NK-92 (cell line): ENCODE data around the gene WSB2.
"Not testable (repeated sequence)": the region's sequence is repeated elsewhere in the genome, so short reads cannot be mapped to it uniquely, and the experiment has no call there.

Source experiments
- DNase-seq: peaks from one replicate; lab custom pipeline; 2025; ENCODE audit not compliant: unreplicated experiment; lab: John Stamatoyannopoulos, UW

Gene WSB2

GRCh38 chr12:118035190-118036041 is 25.6 kb downstream of the WSB2 start:
- DNase-seq: no peak

- DNase-seq: no peak
Observed at GRCh38 chr12:118034429-118035189, 26.4 kb downstream of the WSB2 start.

- DNase-seq: no peak
Observed at GRCh38 chr12:118033902-118034301, 27.1 kb downstream of the WSB2 start.

- no peak for DNase-seq
Observed at GRCh38 chr12:118033323-118033722, 27.7 kb downstream of the WSB2 start.

DNA sequence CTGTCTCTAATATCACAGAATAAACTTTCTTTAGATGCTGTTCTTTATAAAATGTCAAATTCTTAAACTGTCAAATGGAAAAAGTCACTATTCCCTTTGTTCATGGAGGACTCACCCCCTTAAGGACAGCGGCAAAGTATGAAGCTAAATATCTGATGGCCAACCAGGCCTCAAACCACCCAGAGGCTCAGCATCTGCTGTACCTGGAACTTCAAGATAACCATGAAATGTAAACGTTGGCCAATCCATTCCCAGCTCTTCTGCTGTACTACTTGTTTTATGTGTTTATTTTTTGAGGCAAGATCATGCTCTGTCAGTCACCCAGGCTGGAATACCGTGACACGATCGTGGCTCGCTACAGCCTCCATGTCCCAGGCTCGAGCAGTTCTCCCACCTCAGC is 28.8 kb downstream of the WSB2 start:
- DNase-seq: no peak

- DNase-seq: no peak
Observed at GRCh38 chr12:118029166-118029565, 31.8 kb downstream of the WSB2 start.

DNA sequence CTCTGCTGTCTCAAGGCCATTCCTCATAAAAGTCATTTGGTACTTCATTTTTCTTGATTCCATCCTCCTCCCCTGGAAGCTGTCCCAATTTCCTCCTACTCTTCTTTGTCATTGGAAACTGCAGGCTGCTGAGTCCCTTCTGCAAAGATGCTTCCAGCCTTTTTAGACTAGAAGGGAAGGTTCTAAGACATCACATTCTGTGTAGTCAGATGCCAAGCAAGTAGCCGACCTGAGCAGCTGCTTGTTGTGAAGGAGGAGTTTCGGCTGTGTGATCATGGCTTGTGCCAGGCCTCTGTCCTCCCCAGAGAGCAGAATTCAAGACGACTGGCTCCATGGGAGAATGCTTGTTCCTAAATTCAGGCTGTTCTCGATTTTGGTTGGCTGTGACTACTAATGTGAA is 35.8 kb downstream of the WSB2 start:
- DNase-seq: no peak

- no peak for DNase-seq
Observed at GRCh38 chr12:118023301-118023860, 37.6 kb downstream of the WSB2 start.

DNA sequence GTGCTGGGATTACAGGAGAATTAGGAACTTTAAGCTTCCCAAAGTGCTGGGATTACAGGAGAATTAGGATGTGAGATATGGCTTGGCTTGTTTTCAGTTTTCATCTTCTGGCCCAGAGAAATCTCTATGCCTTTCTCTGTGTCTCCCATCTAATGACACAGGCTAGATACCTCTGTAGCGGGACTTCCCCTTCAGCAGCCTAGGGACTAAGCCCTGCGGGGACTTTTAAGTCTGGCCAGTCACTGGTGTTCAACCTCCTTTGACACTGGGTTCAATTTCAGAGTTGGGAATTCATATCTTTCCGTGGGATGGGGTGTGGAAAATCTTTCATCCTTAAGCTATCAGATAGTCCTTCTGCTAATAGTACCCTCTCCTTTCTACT is 38.3 kb downstream of the WSB2 start:
- no peak for DNase-seq

DNA sequence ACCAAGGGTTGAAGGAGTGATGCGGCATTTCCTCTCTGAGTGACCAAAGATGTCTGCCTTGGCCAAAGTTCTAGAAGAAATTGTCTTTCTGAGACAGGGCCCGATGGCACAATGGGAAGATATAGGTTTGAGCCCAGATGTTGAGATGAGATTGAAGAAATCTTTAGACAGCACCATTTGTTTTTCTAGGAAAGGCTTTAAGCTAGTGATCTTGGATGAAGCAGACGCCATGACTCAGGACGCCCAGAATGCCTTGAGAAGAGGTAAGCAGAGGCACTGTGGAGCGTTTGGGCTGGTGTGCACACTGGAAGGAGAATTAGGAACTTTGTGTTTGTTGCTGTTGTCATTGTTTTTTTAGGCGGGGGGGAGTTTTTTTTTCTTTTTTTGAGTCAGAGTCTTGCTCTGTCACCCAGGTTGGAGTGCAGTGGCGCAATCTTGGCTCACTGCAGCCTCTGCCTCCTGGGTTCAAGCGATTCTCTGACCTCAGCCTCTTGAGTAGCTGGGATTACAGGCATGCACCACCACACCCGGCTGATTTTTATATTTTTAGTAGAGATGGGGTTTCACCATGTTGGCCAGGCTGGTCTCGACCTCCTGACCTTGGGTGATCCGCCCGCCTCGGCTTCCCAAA is 38.8 kb downstream of the WSB2 start:
- DNase-seq: not testable (repeated sequence)

DNA sequence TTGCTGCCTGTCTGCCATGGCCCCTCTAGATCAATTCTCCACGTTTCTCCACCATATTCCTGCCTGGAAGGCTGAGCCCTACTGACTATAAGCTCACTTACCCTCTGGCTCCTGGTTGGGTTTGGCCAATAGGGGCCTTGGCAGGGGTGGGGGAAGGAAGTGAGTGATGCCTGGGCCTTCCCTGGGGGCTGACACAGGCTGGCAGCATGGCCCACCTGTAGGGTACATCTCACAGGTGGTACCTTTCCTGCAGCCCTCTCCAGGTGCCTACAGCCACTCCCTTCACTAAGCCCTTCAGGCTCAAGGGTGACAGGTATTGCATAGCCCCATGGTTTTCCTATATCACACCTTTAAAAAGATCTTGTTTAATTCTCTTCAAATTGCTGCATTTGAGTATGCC is 40.9 kb downstream of the WSB2 start:
- DNase-seq: no peak

- DNase-seq: no peak
Observed at GRCh38 chr12:118017926-118018325, 43.1 kb downstream of the WSB2 start.

- DNase-seq: peak; percentile 85
Observed at GRCh38 chr12:118016424-118017264, 44.3 kb downstream of the WSB2 start, which contains the start of gene RFC5. Gene RFC5, plus strand, starts transcription at chr12:118016703. Its CDS starts 125 bp downstream, at chr12:118016828.

- no peak for DNase-seq
Observed at GRCh38 chr12:118015944-118016343, 45.0 kb downstream of the WSB2 start.

DNA sequence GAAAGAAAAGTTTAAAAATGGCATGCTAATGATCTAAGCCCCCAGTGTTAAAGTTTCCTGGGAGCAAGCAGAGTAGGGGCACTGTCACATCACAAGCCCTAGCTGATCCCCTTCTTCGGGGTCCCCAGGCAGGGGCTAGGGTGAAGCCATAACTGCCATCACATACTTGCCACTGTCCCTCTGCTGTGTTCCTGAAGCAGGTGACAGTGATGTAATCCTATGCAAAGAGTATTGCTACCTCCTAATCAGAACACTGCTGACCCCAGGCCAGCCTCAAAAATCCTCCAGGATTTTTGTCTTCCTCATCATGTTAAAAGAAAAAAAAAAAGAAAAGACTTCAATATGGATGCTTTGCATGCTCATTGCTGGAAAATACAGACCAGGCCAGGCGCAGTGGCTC is 45.7 kb downstream of the WSB2 start:
- no peak for DNase-seq

GRCh38 chr12:118013283-118013682 is 47.7 kb downstream of the WSB2 start:
- DNase-seq: no peak

DNA sequence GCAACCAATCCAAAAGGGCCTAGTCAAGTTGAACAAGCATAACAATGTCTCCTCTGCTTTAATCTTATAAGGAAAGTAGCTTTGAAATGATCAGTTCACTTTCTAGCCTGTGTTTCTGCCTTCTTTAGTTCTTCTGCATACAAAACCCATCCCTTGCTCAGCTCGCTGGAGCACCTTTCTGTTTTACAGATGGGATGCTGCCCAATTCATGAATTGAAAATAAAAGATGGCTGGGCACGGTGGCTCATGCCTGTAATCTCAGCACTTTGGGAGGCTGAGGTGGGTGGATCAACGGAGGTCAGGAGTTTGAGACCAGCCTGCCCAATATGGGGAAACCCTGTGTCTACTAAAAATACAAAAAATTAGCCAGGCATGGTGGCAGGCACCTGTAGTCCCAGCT is 49.0 kb downstream of the WSB2 start:
- DNase-seq: no peak

DNA sequence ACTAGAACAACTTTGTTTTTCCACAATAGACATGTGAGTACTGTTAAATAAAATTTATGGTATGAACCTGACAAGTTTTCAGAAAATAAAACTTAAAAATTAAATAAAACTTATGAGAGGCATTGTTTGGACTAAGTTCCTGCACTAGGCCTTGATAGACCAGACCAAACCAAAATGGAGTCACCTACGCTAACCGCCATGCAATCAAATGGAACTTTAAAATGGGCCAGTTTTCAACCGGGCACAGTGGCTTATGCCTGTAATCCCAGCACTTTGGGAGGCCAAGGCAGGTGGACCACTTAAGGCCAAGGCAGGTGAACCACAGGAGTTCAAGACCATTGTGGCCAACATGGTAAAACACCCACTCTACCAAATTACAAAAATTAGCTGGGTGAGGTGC is 49.6 kb downstream of the WSB2 start:
- no peak for DNase-seq

- no peak for DNase-seq
Observed at GRCh38 chr12:118010903-118011302, 50.1 kb downstream of the WSB2 start.

- DNase-seq: not testable (repeated sequence)
Observed at GRCh38 chr12:117999806-118000205, 61.2 kb downstream of the WSB2 start.

- DNase-seq: no peak
Observed at GRCh38 chr12:117998719-117999118, 62.3 kb downstream of the WSB2 start.
